H9 (cell line): Measurements from ENCODE around the gene SAMM50. TPM values are rescaled to one million over a fixed set of nuclear protein-coding genes. Genes with fewer than 3 reads are reported as not detected.

Experiments
- DNase-seq: peaks from one replicate; pipeline ENCODE4 v3.0.0-alpha.2; 2017
- H2AFZ ChIP-seq: one replicate; pipeline ENCODE4 v1.6.1; 2013; ENCODE audit warnings: mild to moderate bottlenecking, low read length, control low read depth, moderate library complexity
- H2AK5ac ChIP-seq: 2 replicates; pipeline ENCODE4 v1.6.1; 2013; ENCODE audit warnings: low read length, control low read depth, mixed read lengths; ENCODE audit not compliant: insufficient read length
- H2BK120ac ChIP-seq: one replicate; pipeline ENCODE4 v1.6.1; 2013; ENCODE audit warnings: low read depth, mild to moderate bottlenecking, low read length, control low read depth, inconsistent platforms; ENCODE audit not compliant: poor library complexity, severe bottlenecking
- H2BK12ac ChIP-seq: 2 replicates; pipeline ENCODE4 v1.6.1; 2013; ENCODE audit warnings: low read length, control low read depth, mixed read lengths, low read depth; ENCODE audit not compliant: insufficient read length
- H2BK15ac ChIP-seq: 2 replicates; pipeline ENCODE4 v1.6.1; 2013; ENCODE audit warnings: low read depth, low read length, control low read depth
- H2BK20ac ChIP-seq: one replicate; pipeline ENCODE4 v1.6.1; 2013; ENCODE audit warnings: low read depth, mild to moderate bottlenecking, low read length, control low read depth, inconsistent platforms; ENCODE audit not compliant: poor library complexity, severe bottlenecking
- H2BK5ac ChIP-seq: 2 replicates; pipeline ENCODE4 v1.6.1; 2013; ENCODE audit warnings: low read length, control low read depth, mixed read lengths; ENCODE audit not compliant: insufficient read length
- H3K14ac ChIP-seq: 2 replicates; pipeline ENCODE4 v1.6.1; 2013; ENCODE audit warnings: low read length, control low read depth; ENCODE audit not compliant: insufficient read depth
- H3K18ac ChIP-seq: 2 replicates; pipeline ENCODE4 v1.6.1; 2013; ENCODE audit warnings: low read depth, mild to moderate bottlenecking, mixed read lengths, low read length, control low read depth; ENCODE audit not compliant: insufficient read length
- H3K23ac ChIP-seq: 2 replicates; pipeline ENCODE4 v1.6.1; 2013; ENCODE audit warnings: low read length, control low read depth, mixed read lengths, low read depth; ENCODE audit not compliant: insufficient read length
- H3K23me2 ChIP-seq: 2 replicates; pipeline ENCODE4 v1.6.1; 2013; ENCODE audit warnings: low read depth, mild to moderate bottlenecking, mixed read lengths, low read length, control low read depth; ENCODE audit not compliant: insufficient read length, poor library complexity, severe bottlenecking
- H3K27ac ChIP-seq: 2 replicates; pipeline ENCODE4 v1.5.1; 2013; ENCODE audit warnings: low read length, control low read depth, mixed read lengths, low read depth; ENCODE audit not compliant: insufficient read length
- H3K27me3 ChIP-seq: 2 replicates; pipeline ENCODE4 v1.6.1; 2013; ENCODE audit warnings: low read length, control low read depth, inconsistent platforms; ENCODE audit not compliant: insufficient read depth
- H3K4ac ChIP-seq: 2 replicates; pipeline ENCODE4 v1.6.1; 2013; ENCODE audit warnings: low read depth, mild to moderate bottlenecking, control low read depth, inconsistent platforms, low read length, moderate library complexity
- H3K4me1 ChIP-seq: 2 replicates; pipeline ENCODE4 v1.6.1; 2013; ENCODE audit warnings: low read length, control low read depth, inconsistent platforms; ENCODE audit not compliant: insufficient read depth
- H3K4me2 ChIP-seq: 2 replicates; pipeline ENCODE4 v1.6.1; 2013; ENCODE audit warnings: low read length, control low read depth, mixed read lengths; ENCODE audit not compliant: insufficient read length, insufficient read depth
- H3K56ac ChIP-seq: 2 replicates; pipeline ENCODE4 v1.6.1; 2013; ENCODE audit warnings: low read depth, mild to moderate bottlenecking, mixed read lengths, low read length, control low read depth; ENCODE audit not compliant: insufficient read length
- H3K79me1 ChIP-seq: 2 replicates; pipeline ENCODE4 v1.6.1; 2013; ENCODE audit warnings: low read depth, mild to moderate bottlenecking, moderate library complexity, low read length, control low read depth, inconsistent platforms; ENCODE audit not compliant: insufficient read depth, poor library complexity, severe bottlenecking
- H3K79me2 ChIP-seq: 2 replicates; pipeline ENCODE4 v1.6.1; 2013; ENCODE audit warnings: low read length, control low read depth, inconsistent platforms; ENCODE audit not compliant: insufficient read depth
- H3K9ac ChIP-seq: 2 replicates; pipeline ENCODE4 v1.6.1; 2013; ENCODE audit warnings: low read length, control low read depth, mixed read lengths; ENCODE audit not compliant: insufficient read length; ENCODE audit errors: extremely low read depth
- H3K9me3 ChIP-seq: one replicate; pipeline ENCODE4 v1.6.1; 2013; ENCODE audit warnings: low read depth, low read length, inconsistent platforms; ENCODE audit not compliant: control insufficient read depth
- H3T11ph ChIP-seq: one replicate; pipeline ENCODE4 v1.6.1; 2013; ENCODE audit warnings: mild to moderate bottlenecking, low read length, control low read depth, inconsistent platforms
- H4K20me1 ChIP-seq: one replicate; pipeline ENCODE4 v1.6.1; 2013; ENCODE audit not compliant: control insufficient read depth, insufficient read length, insufficient read depth
- H4K5ac ChIP-seq: 2 replicates; pipeline ENCODE4 v1.6.1; 2013; ENCODE audit warnings: low read depth, mild to moderate bottlenecking, mixed read lengths, low read length, control low read depth; ENCODE audit not compliant: insufficient read length
- H4K8ac ChIP-seq: replicated peaks from 2 replicates; pipeline ENCODE4 v1.6.1; 2013; ENCODE audit warnings: low read length, control low read depth, mixed read lengths, low read depth; ENCODE audit not compliant: insufficient read length
- H4K91ac ChIP-seq: 2 replicates; pipeline ENCODE4 v1.6.1; 2013; ENCODE audit warnings: low read depth, mild to moderate bottlenecking, moderate library complexity, mixed read lengths, low read length, control low read depth; ENCODE audit not compliant: insufficient read length
- H3K27ac Mint-ChIP-seq, 3 experiments: 2 replicates in 2 of 3; 3 replicates in 1 of 3; pipeline ENCODE4 v1.8.0; 2020 to 2021; ENCODE audit warnings: mixed read lengths in 3 of 3, mild to moderate bottlenecking in 1 of 3, moderate library complexity in 1 of 3
- H3K27me3 Mint-ChIP-seq: 2 replicates; pipeline ENCODE4 v1.8.0; 2021; ENCODE audit warnings: low read depth, mild to moderate bottlenecking, moderate library complexity, mixed read lengths
- H3K36me3 Mint-ChIP-seq, 3 experiments: 2 replicates in 2 of 3; 3 replicates in 1 of 3; pipeline ENCODE4 v1.8.0; 2020 to 2021; ENCODE audit warnings: low read depth in 3 of 3, mixed read lengths in 3 of 3; ENCODE audit not compliant: insufficient read depth in 1 of 3
- H3K4me1 Mint-ChIP-seq, 2 experiments: 2 replicates each; pipeline ENCODE4 v1.8.0; 2020; ENCODE audit warnings: mixed read lengths in 2 of 2
- H3K4me3 Mint-ChIP-seq, 2 experiments: 2 replicates in 1 of 2; 3 replicates in 1 of 2; pipeline ENCODE4 v1.8.0; 2020 to 2021; ENCODE audit warnings: mild to moderate bottlenecking in 2 of 2, mixed read lengths in 2 of 2, moderate library complexity in 1 of 2
- H3K9me3 Mint-ChIP-seq, 2 experiments: 2 replicates in 1 of 2; 3 replicates in 1 of 2; pipeline ENCODE4 v1.8.0; 2020; ENCODE audit warnings: mild to moderate bottlenecking in 2 of 2, mixed read lengths in 2 of 2, moderate library complexity in 1 of 2
- CTCF ChIP-seq: fragments of 200-600 bp; sonication (generic); conservative IDR thresholded peaks from 3 replicates; pipeline ENCODE4 v1.8.0; 2021; ENCODE audit warnings: antibody characterized with exemption, mild to moderate bottlenecking
- WGBS: extraction: QIAGEN DNeasy Blood & Tissue Kit; methylation state at CpG from one replicate; pipeline ENCODE4 v1.1.7; 2013; ENCODE audit warnings: missing lambda C conversion rate, low lambda C conversion rate, mixed read lengths; ENCODE audit not compliant: insufficient read length; ENCODE audit errors: extremely low coverage; 5-methylcytosine and 5-hydroxymethylcytosine counted together
- total RNA-seq: library from RNA; stranded (reverse); gene quantifications from 2 replicates; pipeline ENCODE4 v1.2.1, GENCODE V29; 2021

SAMM50 gene
- total RNA-seq, 1 experiment from 2014 or later = 57.2 TPM

- Mint-ChIP-seq H3K4me1 (peaks cover 23 to 24% of the 10 kb centered on the region in 2 experiments), H3K9me3 (no peaks in the 10 kb centered on the region), H3K27me3 (peaks cover 7% of the 10 kb centered on the region), H3K36me3 (no peaks in the 10 kb centered on the region), H3K27ac (no peak overlapping the region), H3K4me3 (no peak overlapping the region)
- H2BK15ac ChIP-seq = no peak overlapping the region
- H2BK120ac ChIP-seq = no peak overlapping the region
- no peaks in the 10 kb centered on the region for H3K79me1 ChIP-seq
- no peak for DNase-seq
- WGBS = no CpG with 5 or more reads among the region's 18 CpGs
- H3K9ac ChIP-seq = no peak overlapping the region
- H3T11ph ChIP-seq = no peak overlapping the region
- no peak overlapping the region for H4K5ac ChIP-seq
- H2AK5ac ChIP-seq = no peak overlapping the region
- no peak overlapping the region for H3K4me2 ChIP-seq
- H4K91ac ChIP-seq = no peak overlapping the region
- H3K18ac ChIP-seq = no peak overlapping the region
- no peak overlapping the region for H3K23ac ChIP-seq
- no peaks in the 10 kb centered on the region for H3K23me2 ChIP-seq
- H3K9me3 ChIP-seq = no peaks in the 10 kb centered on the region
- no peak overlapping the region for H3K4ac ChIP-seq
- H2AFZ ChIP-seq = no peak overlapping the region
- no peak overlapping the region for H2BK20ac ChIP-seq
- H3K56ac ChIP-seq = no peak overlapping the region
- no peak overlapping the region for H3K27ac ChIP-seq
- no peak overlapping the region for H2BK5ac ChIP-seq
- no peak for TF ChIP-seq CTCF
- no peaks in the 10 kb centered on the region for H3K79me2 ChIP-seq
- no peak overlapping the region for H3K14ac ChIP-seq
- H3K27me3 ChIP-seq = no peaks in the 10 kb centered on the region
- H4K8ac ChIP-seq = no peak overlapping the region
- no peak overlapping the region for H2BK12ac ChIP-seq
- H3K4me1 ChIP-seq = no peaks in the 10 kb centered on the region; the same call in 1 of the 2 replicates
- no peaks in the 10 kb centered on the region for H4K20me1 ChIP-seq
Measured at GRCh38 chr22:44030051-44030701, 74.9 kb downstream of the SAMM50 start.
